Calu3 (cell line): ENCODE results near the gene FABP7. TPM values are rescaled to one million over a fixed set of nuclear protein-coding genes. Genes with fewer than 3 reads are reported as not detected.

Source experiments
- BruUV-seq: library from RNA; stranded (reverse); fragments of 400-500 nt; replicated peaks from 2 replicates; lab custom pipeline; 2021; lab: Mats Ljungman, UMichigan
- CTCF ChIA-PET: fragments of 300-600 bp; sonication (Branson Sonifier 250); formaldehyde crosslinking; loops from one replicate; lab custom pipeline; 2022; ENCODE audit warnings: antibody characterized with exemption; lab: Charles Lee
- DNase-seq: peaks from one replicate; pipeline ENCODE4 v3.0.0; 2022
- H3K27ac Mint-ChIP-seq: one replicate; pipeline ENCODE4 v1.8.0; 2022; ENCODE audit warnings: mixed read lengths; ENCODE audit not compliant: unreplicated experiment
- H3K27me3 Mint-ChIP-seq: one replicate; pipeline ENCODE4 v1.8.0; 2022; ENCODE audit warnings: mixed read lengths; ENCODE audit not compliant: unreplicated experiment
- H3K36me3 Mint-ChIP-seq: one replicate; pipeline ENCODE4 v1.8.0; 2022; ENCODE audit warnings: mild to moderate bottlenecking, moderate library complexity, mixed read lengths; ENCODE audit not compliant: insufficient read depth, unreplicated experiment
- H3K4me1 Mint-ChIP-seq: one replicate; pipeline ENCODE4 v1.8.0; 2022; ENCODE audit warnings: mild to moderate bottlenecking, low read depth, mixed read lengths; ENCODE audit not compliant: unreplicated experiment
- H3K4me3 Mint-ChIP-seq: one replicate; pipeline ENCODE4 v1.8.0; 2022; ENCODE audit warnings: mild to moderate bottlenecking, low read depth, moderate library complexity, mixed read lengths; ENCODE audit not compliant: unreplicated experiment
- H3K9me3 Mint-ChIP-seq: one replicate; pipeline ENCODE4 v1.8.0; 2022; ENCODE audit warnings: low read depth, mixed read lengths; ENCODE audit not compliant: unreplicated experiment
- intact Hi-C: fragments of 100-400 bp; cut with micrococcal nuclease; formaldehyde crosslinking; loops from one replicate; pipeline ENCODE4 v1.10.0; 2022; ENCODE audit not compliant: unreplicated experiment
- total RNA-seq: library from RNA; stranded (reverse); gene quantifications from 2 replicates; pipeline ENCODE4 v1.2.3, GENCODE V29; 2022
- TF ChIP-seq, protein P1 (sequence below): fragments of 200-600 bp; IDR thresholded peaks from one replicate; pipeline ENCODE4 v1.8.0; 2022; ENCODE audit warnings: antibody characterized with exemption; ENCODE audit not compliant: unreplicated experiment

Gene FABP7
- total RNA-seq, 1 experiment from 2014 or later, result not detected

DNA sequence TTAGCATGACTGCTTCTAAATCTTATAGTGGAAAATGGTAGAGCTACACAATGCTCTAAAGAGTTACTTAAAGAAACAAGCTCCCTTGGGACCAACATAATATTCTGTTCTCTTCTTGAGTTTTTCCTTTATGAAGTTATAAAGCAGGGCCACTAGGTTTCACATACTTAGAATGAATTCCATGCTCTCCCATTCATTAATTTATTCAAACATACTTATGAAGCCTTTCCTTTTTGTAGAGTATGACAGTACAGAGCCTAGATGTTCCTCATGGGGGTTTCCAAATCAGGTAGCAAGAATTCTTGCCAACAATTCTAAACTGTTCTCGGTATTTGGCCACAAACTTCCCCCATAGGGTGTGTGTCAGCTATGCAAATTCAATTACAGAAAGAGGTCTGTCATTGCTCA is 20.6 kb upstream of the FABP7 start:
- Mint-ChIP-seq H3K4me3 (no peak overlapping the region), H3K36me3 (no peaks in the 10 kb centered on the region), H3K27ac (no peak overlapping the region), H3K27me3 (no peaks in the 10 kb centered on the region), H3K9me3 (peaks cover 3% of the 10 kb centered on the region), H3K4me1 (no peaks in the 10 kb centered on the region)
- intact Hi-C loops, result no loop called here
- CTCF ChIA-PET, result no interaction called here
- no peak for DNase-seq
- no TSS peak for BruUV-seq
- TF ChIP-seq, protein P1, sequence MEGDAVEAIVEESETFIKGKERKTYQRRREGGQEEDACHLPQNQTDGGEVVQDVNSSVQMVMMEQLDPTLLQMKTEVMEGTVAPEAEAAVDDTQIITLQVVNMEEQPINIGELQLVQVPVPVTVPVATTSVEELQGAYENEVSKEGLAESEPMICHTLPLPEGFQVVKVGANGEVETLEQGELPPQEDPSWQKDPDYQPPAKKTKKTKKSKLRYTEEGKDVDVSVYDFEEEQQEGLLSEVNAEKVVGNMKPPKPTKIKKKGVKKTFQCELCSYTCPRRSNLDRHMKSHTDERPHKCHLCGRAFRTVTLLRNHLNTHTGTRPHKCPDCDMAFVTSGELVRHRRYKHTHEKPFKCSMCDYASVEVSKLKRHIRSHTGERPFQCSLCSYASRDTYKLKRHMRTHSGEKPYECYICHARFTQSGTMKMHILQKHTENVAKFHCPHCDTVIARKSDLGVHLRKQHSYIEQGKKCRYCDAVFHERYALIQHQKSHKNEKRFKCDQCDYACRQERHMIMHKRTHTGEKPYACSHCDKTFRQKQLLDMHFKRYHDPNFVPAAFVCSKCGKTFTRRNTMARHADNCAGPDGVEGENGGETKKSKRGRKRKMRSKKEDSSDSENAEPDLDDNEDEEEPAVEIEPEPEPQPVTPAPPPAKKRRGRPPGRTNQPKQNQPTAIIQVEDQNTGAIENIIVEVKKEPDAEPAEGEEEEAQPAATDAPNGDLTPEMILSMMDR, result no peak

DNA sequence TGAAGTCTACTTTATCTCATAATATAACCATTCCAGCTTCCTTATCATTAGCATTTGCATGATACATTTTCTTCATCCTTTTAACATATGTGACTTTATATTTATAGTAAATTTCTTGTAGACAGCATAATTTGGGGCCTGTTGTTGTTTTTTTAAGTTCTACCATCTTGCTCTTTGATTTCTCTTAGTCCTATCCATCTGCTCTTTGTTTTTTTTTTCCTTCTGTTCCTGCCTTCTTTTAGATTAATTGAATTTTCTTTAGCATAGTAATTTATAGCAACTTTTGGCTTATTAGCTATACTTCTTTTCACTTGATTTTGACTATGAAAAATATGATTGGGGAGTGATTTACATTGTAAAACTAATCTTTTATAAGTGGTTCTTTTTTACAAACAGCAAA is 19.2 kb upstream of the FABP7 start:
- Mint-ChIP-seq H3K9me3 (no peaks in the 10 kb centered on the region), H3K4me1 (no peaks in the 10 kb centered on the region), H3K27me3 (no peaks in the 10 kb centered on the region), H3K36me3 (no peaks in the 10 kb centered on the region), H3K4me3 (no peak overlapping the region), H3K27ac (no peak overlapping the region)
- DNase-seq, result no peak
- no TSS peak for BruUV-seq
- CTCF ChIA-PET, result no interaction called here
- TF ChIP-seq, protein P1, result no peak
- intact Hi-C loops, result no loop called here

GRCh38 chr6:122766256-122766655 is 13.3 kb upstream of the FABP7 start:
- peaks cover 8% of the 10 kb centered on the region for H3K4me1 Mint-ChIP-seq
- BruUV-seq, result no TSS peak
- no peaks in the 10 kb centered on the region for H3K36me3 Mint-ChIP-seq
- H3K27me3 Mint-ChIP-seq, result no peaks in the 10 kb centered on the region
- no peak overlapping the region for H3K27ac Mint-ChIP-seq
- TF ChIP-seq, protein P1, result no peak
- H3K9me3 Mint-ChIP-seq, result no peaks in the 10 kb centered on the region
- H3K4me3 Mint-ChIP-seq, result no peak overlapping the region
- intact Hi-C loops, result no loop called here
- CTCF ChIA-PET, result no interaction called here
- no peak for DNase-seq

- H3K27ac Mint-ChIP-seq, result no peak overlapping the region
- H3K9me3 Mint-ChIP-seq, result no peaks in the 10 kb centered on the region
- no peak for DNase-seq
- no peaks in the 10 kb centered on the region for H3K36me3 Mint-ChIP-seq
- peaks cover 17% of the 10 kb centered on the region for H3K4me1 Mint-ChIP-seq
- TF ChIP-seq, protein P1, result no peak
- H3K4me3 Mint-ChIP-seq, result no peak overlapping the region
- CTCF ChIA-PET, result interaction anchor here (1.0 to 1.3 kb wide), 3 partner anchors 19 to 68 kb away, joined by 5 to 31 read pairs (median 5); partner anchors contain the start of gene SMPDL3A
- intact Hi-C loops, result loop anchor here (10.0 kb wide), 1 partner anchor 64 kb away; no protein-coding TSS in a partner anchor
- BruUV-seq, result no TSS peak
- H3K27me3 Mint-ChIP-seq, result no peaks in the 10 kb centered on the region
Observed at GRCh38 chr6:122770835-122771601, 8.5 kb upstream of the FABP7 start.
